Natural killer cell treated with Interleukin-12 subunit alpha and Interleukin-12 subunit beta and Interleukin-15 and Interleukin-18, amount 100 ng/mL, for 72 hours (primary cell): ENCODE data around the gene JUN. TPM values are rescaled to one million over a fixed set of nuclear protein-coding genes. Genes with fewer than 3 reads are reported as not detected.
A peak's percentile ranks its signal among the peaks of the same experiment; 100 is the strongest.
"Not testable (repeated sequence)": the region's sequence is repeated elsewhere in the genome, so short reads cannot be mapped to it uniquely, and the experiment has no call there.

Experiments used
- ATAC-seq, 2 donors: fragments of 150-1000 bp; cut with Tn5 transposase in 1 of 2; sonication (Bioruptor Pico), chemical (Tn5 transposase) in 1 of 2; 2 replicates each; pipeline ENCODE4 v1.10.0; 2021
- DNase-seq: peaks from one replicate; pipeline ENCODE4 v3.0.0; 2022; ENCODE audit warnings: low spot score
- H3K27ac Mint-ChIP-seq, 2 donors: 1 replicate in 1 of 2; 2 replicates in 1 of 2; pipeline ENCODE4 v1.8.0; 2022; ENCODE audit warnings: mixed read lengths in 2 of 2, mild to moderate bottlenecking in 1 of 2, moderate library complexity in 1 of 2
- H3K27me3 Mint-ChIP-seq, 2 donors: 1 replicate in 1 of 2; 2 replicates in 1 of 2; pipeline ENCODE4 v1.8.0; 2022; ENCODE audit warnings: mixed read lengths in 2 of 2
- H3K36me3 Mint-ChIP-seq: one replicate; pipeline ENCODE4 v1.8.0; 2022; ENCODE audit warnings: mixed read lengths
- H3K4me1 Mint-ChIP-seq, 2 donors: 1 replicate in 1 of 2; 2 replicates in 1 of 2; pipeline ENCODE4 v1.8.0; 2022; ENCODE audit warnings: low read depth in 2 of 2, mixed read lengths in 2 of 2, mild to moderate bottlenecking in 1 of 2
- H3K4me3 Mint-ChIP-seq: one replicate; pipeline ENCODE4 v1.8.0; 2022; ENCODE audit warnings: mixed read lengths
- H3K9me3 Mint-ChIP-seq: 2 replicates; pipeline ENCODE4 v1.8.0; 2022; ENCODE audit warnings: mixed read lengths
- total RNA-seq, 2 donors: library from RNA; stranded (reverse); gene quantifications; one replicate each; pipeline ENCODE4 v1.2.3, GENCODE V29; 2022

JUN gene
- total RNA-seq, 2 donors from 2014 or later, result 62.2 to 90.1 TPM

DNA sequence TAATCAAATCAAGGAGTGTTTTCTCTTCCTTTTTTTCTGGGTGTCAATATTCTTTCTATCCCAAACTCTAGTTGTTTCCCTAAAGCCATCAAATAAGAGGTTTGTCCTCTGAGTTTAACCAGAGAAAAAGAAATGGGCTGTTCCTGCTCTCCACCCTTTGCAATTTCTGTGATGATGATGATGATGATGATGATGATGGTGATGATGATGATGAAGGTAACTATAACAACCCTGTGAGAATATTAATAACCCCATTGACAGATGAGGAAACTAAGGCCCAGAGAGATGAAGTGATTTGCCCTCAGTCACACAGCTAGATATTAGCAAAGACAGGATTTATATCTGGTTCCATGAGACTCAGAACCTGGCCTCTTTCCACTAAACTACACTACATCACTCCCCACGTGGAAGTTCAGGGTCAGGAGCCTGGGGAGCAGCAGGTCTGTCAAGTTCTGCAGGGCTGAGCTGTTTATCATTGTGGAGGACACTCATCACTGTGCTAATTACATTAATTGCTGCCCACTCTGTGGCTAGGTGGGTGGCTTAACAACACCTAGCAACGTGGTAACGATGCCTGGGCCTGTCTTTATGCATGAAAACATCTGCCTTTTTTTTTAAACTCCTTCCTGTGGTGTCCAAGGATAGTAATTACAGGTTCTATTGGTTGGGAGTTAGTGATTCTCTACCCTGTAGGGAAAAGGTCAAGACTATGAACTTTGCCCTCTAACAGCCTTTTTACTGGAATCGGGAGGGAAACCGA, 19.0 kb upstream of the JUN start:
- peaks cover 0 to 5% of the 10 kb centered on the region in 2 donors for H3K4me1 Mint-ChIP-seq
- no peak for DNase-seq
- no peaks in the 10 kb centered on the region for H3K27me3 Mint-ChIP-seq
- no peaks in the 10 kb centered on the region for H3K36me3 Mint-ChIP-seq
- no peak overlapping the region for H3K27ac Mint-ChIP-seq
- H3K9me3 Mint-ChIP-seq, result no peaks in the 10 kb centered on the region
- no peak for ATAC-seq
- H3K4me3 Mint-ChIP-seq, result no peak overlapping the region

DNA sequence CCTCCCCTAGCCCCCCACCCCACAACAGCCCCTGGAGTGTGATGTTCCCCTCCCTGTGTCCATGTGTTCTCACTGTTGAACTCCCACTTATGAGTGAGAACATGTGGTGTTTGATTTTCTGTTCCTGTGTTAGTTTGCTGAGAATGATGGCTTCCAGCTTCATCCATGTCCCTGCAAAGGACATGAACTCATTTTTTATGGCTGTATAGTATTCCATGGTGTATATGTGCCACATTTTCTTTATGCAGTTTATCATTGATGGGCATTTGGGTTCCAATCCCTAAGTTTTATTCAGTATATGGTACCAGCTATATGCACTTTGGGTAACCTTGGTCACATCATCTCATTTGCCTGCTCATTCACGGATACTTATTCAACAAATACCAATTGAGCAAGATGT, 17.4 kb upstream of the JUN start:
- ATAC-seq, H3K4me1 Mint-ChIP-seq, H3K27ac Mint-ChIP-seq, H3K27me3 Mint-ChIP-seq, DNase-seq, H3K36me3 Mint-ChIP-seq, H3K9me3 Mint-ChIP-seq, H3K4me3 Mint-ChIP-seq: not testable (repeated sequence)

DNA sequence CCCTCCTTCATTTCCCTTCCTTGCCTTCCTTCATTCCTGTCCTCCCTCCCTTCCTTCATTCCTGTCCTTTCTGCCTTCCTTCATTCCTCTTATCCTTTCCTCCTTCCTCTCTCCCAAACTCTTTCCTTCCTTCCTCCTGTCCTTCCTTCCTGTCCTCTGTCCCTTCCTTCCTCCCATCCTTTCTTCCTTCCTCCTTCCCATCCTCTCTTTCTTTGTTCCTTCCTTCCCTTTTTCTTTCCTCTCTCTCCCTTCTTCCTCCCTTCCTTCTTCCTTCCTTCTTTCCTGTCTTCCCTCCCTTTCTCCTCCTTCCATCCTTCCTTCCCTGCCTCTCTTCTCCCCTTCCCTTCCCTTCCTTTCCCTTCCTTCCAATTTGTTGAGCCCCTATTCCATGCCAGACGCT, 15.8 kb upstream of the JUN start:
- DNase-seq (no peak), ATAC-seq (no peak)
- Mint-ChIP-seq H3K4me1 (peaks cover 7 to 14% of the 10 kb centered on the region in 2 donors), H3K9me3 (no peaks in the 10 kb centered on the region), H3K4me3 (no peak overlapping the region), H3K27me3 (no peaks in the 10 kb centered on the region), H3K36me3 (no peaks in the 10 kb centered on the region), H3K27ac (peak overlapping the region in 1 of 2 donors; percentile 34)

DNA sequence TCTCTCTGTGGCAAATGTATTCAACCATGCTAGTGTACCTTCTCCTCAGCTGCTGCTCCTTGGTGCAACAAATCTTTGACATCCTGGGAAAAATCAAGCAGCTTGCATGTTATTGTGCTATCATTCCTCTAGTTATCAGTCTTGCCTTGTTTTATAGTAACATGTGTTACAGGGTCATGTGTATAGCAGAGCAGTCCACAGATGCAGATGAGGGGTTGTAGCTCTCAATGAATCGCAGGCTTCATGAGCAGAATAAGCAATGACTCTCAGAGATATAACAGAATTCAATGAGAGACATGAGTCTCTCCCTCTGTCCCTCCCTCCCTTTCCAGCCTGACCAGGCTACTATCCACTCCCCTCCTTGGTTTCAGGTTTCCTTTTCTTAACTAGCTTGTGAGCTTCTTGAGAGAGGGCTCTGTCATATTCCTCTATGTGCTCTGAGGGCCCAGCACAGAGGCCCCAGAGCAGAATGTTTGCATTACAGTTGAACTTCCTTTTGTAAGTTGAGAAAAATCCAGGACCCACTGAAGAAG, 15.1 kb upstream of the JUN start:
- H3K4me3 Mint-ChIP-seq, result no peak overlapping the region
- H3K27ac Mint-ChIP-seq, result no peak overlapping the region
- H3K36me3 Mint-ChIP-seq, result no peaks in the 10 kb centered on the region
- H3K9me3 Mint-ChIP-seq, result no peaks in the 10 kb centered on the region
- H3K27me3 Mint-ChIP-seq, result no peaks in the 10 kb centered on the region
- no peak for DNase-seq
- ATAC-seq, result no peak
- peaks cover 7 to 14% of the 10 kb centered on the region in 2 donors for H3K4me1 Mint-ChIP-seq

DNA sequence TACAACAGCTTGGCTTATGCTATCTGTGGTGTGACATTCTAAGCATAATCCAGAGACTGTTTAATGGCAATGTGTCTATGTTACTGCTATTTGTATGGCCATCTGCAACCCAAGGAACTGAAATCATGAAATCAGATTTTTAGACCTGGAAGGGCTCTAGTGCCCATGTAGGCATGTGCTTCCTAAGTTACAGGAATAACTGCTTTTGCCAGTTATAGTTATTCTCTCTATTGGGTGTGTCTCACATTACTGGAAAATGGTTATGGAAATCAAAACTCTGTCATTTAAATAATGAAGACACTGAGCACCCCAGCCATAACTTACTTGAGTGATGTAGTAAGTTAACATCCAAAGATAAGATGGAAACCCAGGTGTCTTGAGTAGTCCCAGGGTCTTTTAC, 12.6 kb upstream of the JUN start:
- Mint-ChIP-seq H3K27me3 (no peaks in the 10 kb centered on the region), H3K36me3 (no peaks in the 10 kb centered on the region), H3K4me1 (peaks cover 7 to 16% of the 10 kb centered on the region in 2 donors), H3K9me3 (no peaks in the 10 kb centered on the region), H3K27ac (no peak overlapping the region), H3K4me3 (no peak overlapping the region)
- DNase-seq (no peak), ATAC-seq (no peak)

DNA sequence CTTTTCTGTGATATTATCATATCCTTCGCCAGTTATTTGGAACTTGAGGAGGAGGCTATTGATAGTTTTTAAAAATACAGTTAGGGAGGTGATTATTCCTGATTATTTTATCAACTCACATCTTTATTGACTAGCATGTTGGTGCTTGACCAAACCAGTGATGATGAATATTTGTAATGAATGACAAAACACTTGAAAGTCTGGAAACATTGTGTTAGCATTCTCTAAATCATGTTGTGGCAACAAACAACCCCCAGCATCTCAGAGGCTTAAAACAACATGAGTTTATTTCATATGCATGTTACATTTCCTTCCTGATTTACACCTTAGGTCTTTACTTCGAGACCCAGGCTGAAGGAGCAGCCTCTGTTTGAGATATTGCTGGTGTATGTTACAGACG, 10.7 kb upstream of the JUN start:
- peaks cover 7 to 19% of the 10 kb centered on the region in 2 donors for H3K4me1 Mint-ChIP-seq
- no peak overlapping the region for H3K4me3 Mint-ChIP-seq
- no peak overlapping the region for H3K27ac Mint-ChIP-seq
- H3K36me3 Mint-ChIP-seq, result no peaks in the 10 kb centered on the region
- DNase-seq (no peak), ATAC-seq (no peak)
- H3K27me3 Mint-ChIP-seq, result no peaks in the 10 kb centered on the region
- H3K9me3 Mint-ChIP-seq, result no peaks in the 10 kb centered on the region

DNA sequence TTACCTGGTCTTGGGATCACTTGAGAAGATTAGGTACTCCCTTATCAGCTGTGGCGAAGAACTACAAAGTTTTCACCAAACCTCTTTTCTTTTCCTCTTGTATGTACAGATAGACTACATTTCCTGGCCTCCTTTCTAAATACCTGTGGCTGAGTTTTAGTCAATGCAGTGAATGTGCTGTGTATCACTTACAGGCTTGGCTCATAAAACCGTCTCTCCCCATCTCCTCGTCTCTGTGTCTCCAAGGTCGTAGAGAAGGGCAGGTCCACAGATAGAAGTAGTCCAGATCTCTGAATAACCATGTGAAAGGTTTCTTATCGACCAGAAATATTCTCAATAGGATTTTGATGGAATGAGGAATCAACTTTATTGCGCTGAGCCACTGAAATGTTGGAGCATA, 9.0 kb upstream of the JUN start:
- H3K27ac Mint-ChIP-seq, result no peak overlapping the region
- peaks cover 12 to 21% of the 10 kb centered on the region in 2 donors for H3K4me1 Mint-ChIP-seq
- DNase-seq (no peak), ATAC-seq (no peak)
- H3K9me3 Mint-ChIP-seq, result peaks cover 3% of the 10 kb centered on the region
- H3K27me3 Mint-ChIP-seq, result no peaks in the 10 kb centered on the region
- peaks cover 6% of the 10 kb centered on the region for H3K36me3 Mint-ChIP-seq
- no peak overlapping the region for H3K4me3 Mint-ChIP-seq

DNA sequence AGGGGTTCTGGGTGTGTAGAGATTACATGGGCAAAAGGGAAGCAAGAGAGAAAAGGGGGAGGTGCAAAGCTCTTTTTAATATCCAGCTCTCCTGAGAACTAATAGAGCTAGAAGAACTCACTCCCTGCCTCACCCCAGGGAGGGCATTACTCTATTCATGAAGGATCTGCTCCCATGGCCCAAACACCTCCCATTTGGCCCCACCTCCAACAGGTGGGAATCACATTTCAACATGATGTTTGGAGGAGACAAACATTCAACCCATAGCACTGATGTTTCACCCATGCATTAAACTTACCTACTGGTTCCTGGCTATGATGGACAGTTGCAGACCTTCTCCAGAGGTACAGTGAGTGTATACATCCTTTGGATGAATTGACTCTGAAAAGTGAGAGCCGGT, 7.3 kb upstream of the JUN start:
- no peak overlapping the region for H3K4me3 Mint-ChIP-seq
- no peak for ATAC-seq
- peaks cover 19 to 25% of the 10 kb centered on the region in 2 donors for H3K4me1 Mint-ChIP-seq
- peaks cover 3% of the 10 kb centered on the region for H3K9me3 Mint-ChIP-seq
- no peak for DNase-seq
- peak overlapping the region in 1 of 2 donors; percentile 15 for H3K27ac Mint-ChIP-seq
- H3K27me3 Mint-ChIP-seq, result no peaks in the 10 kb centered on the region
- peaks cover 11% of the 10 kb centered on the region for H3K36me3 Mint-ChIP-seq

DNA sequence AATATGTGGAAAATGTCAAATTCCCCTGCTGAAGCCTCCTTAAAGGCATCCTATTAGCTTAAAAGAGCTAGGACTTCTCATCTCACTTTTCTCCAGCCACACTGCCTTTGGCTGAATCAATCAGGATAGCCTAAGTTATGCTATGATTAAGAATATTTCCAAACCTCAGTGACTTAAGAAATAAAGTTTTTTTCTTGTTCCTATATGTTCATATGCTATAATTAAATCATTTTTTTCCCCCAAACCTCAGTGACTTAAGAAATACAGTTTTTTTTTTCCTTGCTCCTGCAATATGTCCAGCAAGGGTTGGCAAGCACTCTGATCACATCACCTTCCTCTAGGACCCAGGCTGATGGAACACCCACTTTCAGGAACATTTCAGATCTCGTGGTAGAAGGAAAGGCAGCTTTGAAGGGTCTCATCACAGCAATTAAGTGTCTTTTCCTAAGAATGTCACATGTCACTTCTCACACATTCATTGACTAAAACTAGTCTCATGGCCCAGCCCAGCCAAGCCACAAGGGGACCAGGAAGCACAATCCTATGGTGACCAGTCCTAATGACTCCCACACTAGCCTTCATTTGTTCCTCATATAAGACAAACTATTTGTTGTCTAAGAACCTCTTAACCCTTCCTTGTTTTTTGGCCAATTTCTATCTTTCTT, 6.3 kb upstream of the JUN start:
- Mint-ChIP-seq H3K27me3 (no peaks in the 10 kb centered on the region), H3K4me1 (peaks cover 17 to 21% of the 10 kb centered on the region in 2 donors), H3K4me3 (no peak overlapping the region), H3K9me3 (peaks cover 3% of the 10 kb centered on the region), H3K36me3 (peaks cover 11% of the 10 kb centered on the region), H3K27ac (peak overlapping the region in 1 of 2 donors; percentile 15)
- DNase-seq (no peak), ATAC-seq (no peak)

DNA sequence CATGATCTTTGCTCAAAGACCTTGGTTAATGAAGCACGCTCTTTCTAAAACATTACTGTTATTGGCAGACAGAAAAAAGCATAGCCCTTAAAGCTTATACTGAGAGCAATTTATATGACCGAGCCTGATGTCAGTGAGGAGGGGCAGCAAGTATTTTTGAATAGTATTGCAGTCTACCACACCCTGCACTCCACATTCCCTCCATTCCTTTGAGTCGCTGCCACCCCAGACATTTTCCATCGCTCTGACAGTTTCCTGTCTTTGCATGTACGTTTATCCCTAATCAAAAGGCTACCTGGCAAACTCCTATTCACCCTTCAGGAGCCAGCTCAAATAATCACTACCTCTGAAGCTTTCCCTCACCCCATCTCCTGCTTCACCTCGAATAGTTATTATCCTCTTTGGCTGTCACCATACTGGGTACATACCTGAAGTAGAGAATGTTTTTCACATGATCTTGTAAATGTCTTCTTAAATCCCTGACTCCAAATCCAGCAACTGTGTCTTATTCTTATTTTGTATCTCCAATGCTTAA, 5.5 kb upstream of the JUN start:
- Mint-ChIP-seq H3K4me3 (no peak overlapping the region), H3K9me3 (peaks cover 3% of the 10 kb centered on the region), H3K36me3 (peaks cover 11% of the 10 kb centered on the region), H3K4me1 (peaks cover 12 to 16% of the 10 kb centered on the region in 2 donors), H3K27ac (peak overlapping the region in 1 of 2 donors; percentile 6), H3K27me3 (no peaks in the 10 kb centered on the region)
- ATAC-seq (no peak), DNase-seq (no peak)

DNA sequence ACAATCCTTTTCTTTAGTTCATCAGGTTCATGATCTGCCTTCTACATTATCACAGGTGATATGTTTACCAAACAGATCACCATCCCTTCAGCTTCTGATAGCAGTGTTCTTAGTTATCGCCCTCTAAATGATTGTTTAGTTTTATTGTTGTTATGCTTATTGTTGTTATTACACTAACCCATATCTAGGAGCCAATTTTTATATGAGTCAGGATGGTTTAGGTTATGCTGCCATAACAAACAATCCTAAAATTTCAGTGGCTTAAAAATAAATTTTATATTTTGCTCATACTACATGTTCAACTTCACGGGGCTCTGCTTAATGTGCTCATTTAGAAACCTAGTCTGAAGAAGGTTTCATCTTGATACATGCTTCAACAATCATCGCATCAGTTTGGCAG, 4.4 kb upstream of the JUN start:
- no peak overlapping the region for H3K4me3 Mint-ChIP-seq

DNA sequence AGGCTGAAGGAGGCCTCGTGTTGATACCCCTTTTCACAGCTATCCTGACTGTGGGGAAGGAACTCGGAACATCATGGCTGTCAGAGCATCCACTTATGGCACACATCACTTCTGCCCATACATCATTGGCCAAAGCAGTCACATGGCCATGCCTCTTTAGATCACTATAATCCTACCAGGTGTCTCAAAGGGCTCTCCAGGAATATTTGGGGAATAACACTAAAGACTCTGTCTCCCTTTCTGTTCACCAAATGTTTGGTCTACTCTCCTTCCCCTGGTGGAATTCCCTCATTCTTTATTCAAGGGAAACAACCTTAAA, 3.0 kb upstream of the JUN start:
- Mint-ChIP-seq H3K9me3 (peaks cover 3% of the 10 kb centered on the region), H3K4me3 (peak overlapping the region; percentile 32), H3K4me1 (peaks cover 22 to 28% of the 10 kb centered on the region in 2 donors), H3K36me3 (peaks cover 20% of the 10 kb centered on the region), H3K27ac (peak overlapping the region; percentile 3 to 52), H3K27me3 (no peaks in the 10 kb centered on the region)
- DNase-seq (no peak), ATAC-seq (no peak)

More for the DNA sequence above, 4.4 kb upstream of the JUN start:
- ATAC-seq (no peak), DNase-seq (no peak)
- peaks cover 12 to 19% of the 10 kb centered on the region in 2 donors for H3K4me1 Mint-ChIP-seq
- H3K27ac Mint-ChIP-seq, result no peak overlapping the region
- peaks cover 3% of the 10 kb centered on the region for H3K9me3 Mint-ChIP-seq
- no peaks in the 10 kb centered on the region for H3K27me3 Mint-ChIP-seq
- peaks cover 11% of the 10 kb centered on the region for H3K36me3 Mint-ChIP-seq

DNA sequence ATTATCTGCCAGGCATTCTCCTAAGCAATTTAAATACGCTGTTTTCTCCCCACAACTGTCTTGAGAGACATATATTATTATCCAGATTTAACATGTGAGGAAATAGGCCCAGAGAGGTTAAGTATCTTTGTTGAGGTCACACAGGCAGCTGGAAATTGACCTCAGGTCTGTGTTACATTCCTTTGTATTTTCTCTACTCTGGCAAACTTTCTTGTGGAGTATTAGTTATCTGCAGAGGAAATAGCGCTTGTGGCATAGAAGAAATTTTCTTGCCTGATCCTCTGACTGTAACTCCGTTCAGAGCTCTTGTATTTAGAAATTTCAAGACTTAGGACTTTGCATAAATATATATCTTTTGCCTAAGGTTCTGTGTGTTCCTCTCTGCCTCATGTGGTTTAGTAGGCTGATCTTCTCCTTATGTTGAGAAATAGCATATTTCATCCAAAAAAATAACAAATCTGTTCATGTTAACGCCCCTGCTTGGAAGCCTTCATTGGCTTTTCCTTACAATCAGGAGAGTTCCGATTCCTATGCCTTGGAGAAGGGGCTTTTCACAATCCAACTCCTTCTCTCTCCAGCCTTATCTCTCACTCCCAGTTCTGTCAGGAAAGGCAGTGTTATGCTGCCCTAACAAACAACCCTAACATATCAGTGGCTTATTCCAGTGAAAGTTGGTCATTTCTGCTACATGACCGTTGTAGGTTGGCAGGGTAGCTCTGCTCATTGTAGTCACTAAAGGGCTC, 2.5 kb upstream of the JUN start:
- Mint-ChIP-seq H3K4me1 (peaks cover 25 to 30% of the 10 kb centered on the region in 2 donors), H3K27me3 (no peaks in the 10 kb centered on the region), H3K4me3 (peak overlapping the region; percentile 32), H3K9me3 (peaks cover 3% of the 10 kb centered on the region), H3K36me3 (peaks cover 24% of the 10 kb centered on the region), H3K27ac (peak overlapping the region; percentile 3 to 52)
- no peak for ATAC-seq
- DNase-seq, result no peak
